ENCODE data around the gene ZBTB43.

ZBTB43 gene

GRCh38 chr9:126879288-126879687 is 74.4 kb downstream of the ZBTB43 start:
- TF ChIP-seq TEAD4 (IDR thresholded peaks at IDR 0.05) (no peak), EGR1 (IDR thresholded peaks at IDR 0.05) (no peak), MAX (IDR thresholded peaks at IDR 0.05) (no peak), CREB1 (IDR thresholded peaks at IDR 0.05; ENCODE audit: low read depth) (no peak)

- TF ChIP-seq CEBPB (IDR thresholded peaks at IDR 0.05) = no peak
- TF ChIP-seq TEAD4 (IDR thresholded peaks at IDR 0.05) = no peak
Observed at GRCh38 chr9:126880226-126880946, 75.5 kb downstream of the ZBTB43 start.

- no peak for TF ChIP-seq USF1 (IDR thresholded peaks at IDR 0.05)
- no peak for TF ChIP-seq RAD21 (IDR thresholded peaks at IDR 0.05; ENCODE audit: low read depth)
- no peak for TF ChIP-seq EGR1 (IDR thresholded peaks at IDR 0.05)
- TF ChIP-seq TAF1 (IDR thresholded peaks at IDR 0.05; ENCODE audit: low read depth) = no peak
- no peak for TF ChIP-seq CREB1 (IDR thresholded peaks at IDR 0.05; ENCODE audit: low read depth)
- TF ChIP-seq FOXM1 (IDR thresholded peaks at IDR 0.05; ENCODE audit: borderline replicate concordance, low read depth) = no peak
- TF ChIP-seq YY1 (IDR thresholded peaks at IDR 0.05; ENCODE audit: low read depth) = no peak
- TF ChIP-seq EP300 (IDR thresholded peaks at IDR 0.05; ENCODE audit: borderline replicate concordance) = no peak
- no peak for TF ChIP-seq ZBTB7A (IDR thresholded peaks at IDR 0.05; ENCODE audit: low read depth)
- no peak for TF ChIP-seq TCF12 (IDR thresholded peaks at IDR 0.05; ENCODE audit: low read depth)
- TF ChIP-seq CEBPB (IDR thresholded peaks at IDR 0.05) = no peak
- TF ChIP-seq MAX (IDR thresholded peaks at IDR 0.05) = no peak
- TF ChIP-seq, protein P1, sequence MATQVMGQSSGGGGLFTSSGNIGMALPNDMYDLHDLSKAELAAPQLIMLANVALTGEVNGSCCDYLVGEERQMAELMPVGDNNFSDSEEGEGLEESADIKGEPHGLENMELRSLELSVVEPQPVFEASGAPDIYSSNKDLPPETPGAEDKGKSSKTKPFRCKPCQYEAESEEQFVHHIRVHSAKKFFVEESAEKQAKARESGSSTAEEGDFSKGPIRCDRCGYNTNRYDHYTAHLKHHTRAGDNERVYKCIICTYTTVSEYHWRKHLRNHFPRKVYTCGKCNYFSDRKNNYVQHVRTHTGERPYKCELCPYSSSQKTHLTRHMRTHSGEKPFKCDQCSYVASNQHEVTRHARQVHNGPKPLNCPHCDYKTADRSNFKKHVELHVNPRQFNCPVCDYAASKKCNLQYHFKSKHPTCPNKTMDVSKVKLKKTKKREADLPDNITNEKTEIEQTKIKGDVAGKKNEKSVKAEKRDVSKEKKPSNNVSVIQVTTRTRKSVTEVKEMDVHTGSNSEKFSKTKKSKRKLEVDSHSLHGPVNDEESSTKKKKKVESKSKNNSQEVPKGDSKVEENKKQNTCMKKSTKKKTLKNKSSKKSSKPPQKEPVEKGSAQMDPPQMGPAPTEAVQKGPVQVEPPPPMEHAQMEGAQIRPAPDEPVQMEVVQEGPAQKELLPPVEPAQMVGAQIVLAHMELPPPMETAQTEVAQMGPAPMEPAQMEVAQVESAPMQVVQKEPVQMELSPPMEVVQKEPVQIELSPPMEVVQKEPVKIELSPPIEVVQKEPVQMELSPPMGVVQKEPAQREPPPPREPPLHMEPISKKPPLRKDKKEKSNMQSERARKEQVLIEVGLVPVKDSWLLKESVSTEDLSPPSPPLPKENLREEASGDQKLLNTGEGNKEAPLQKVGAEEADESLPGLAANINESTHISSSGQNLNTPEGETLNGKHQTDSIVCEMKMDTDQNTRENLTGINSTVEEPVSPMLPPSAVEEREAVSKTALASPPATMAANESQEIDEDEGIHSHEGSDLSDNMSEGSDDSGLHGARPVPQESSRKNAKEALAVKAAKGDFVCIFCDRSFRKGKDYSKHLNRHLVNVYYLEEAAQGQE (IDR thresholded peaks at IDR 0.05; ENCODE audit: low read depth) = no peak
- no peak for TF ChIP-seq NFIC (IDR thresholded peaks at IDR 0.05)
- no peak for TF ChIP-seq TEAD4 (IDR thresholded peaks at IDR 0.05)
Observed at GRCh38 chr9:126880947-126881332, 76.1 kb downstream of the ZBTB43 start.

GRCh38 chr9:126882746-126883145 is 77.9 kb downstream of the ZBTB43 start:
- no peak for TF ChIP-seq EGR1 (IDR thresholded peaks at IDR 0.05)
- no peak for TF ChIP-seq TCF12 (IDR thresholded peaks at IDR 0.05; ENCODE audit: low read depth)
- TF ChIP-seq, protein P1 (IDR thresholded peaks at IDR 0.05; ENCODE audit: low read depth) = no peak

GRCh38 chr9:126883636-126884035 is 78.8 kb downstream of the ZBTB43 start:
- TF ChIP-seq YY1 (IDR thresholded peaks at IDR 0.05; ENCODE audit: low read depth) (no peak), NFIC (IDR thresholded peaks at IDR 0.05) (no peak), EGR1 (IDR thresholded peaks at IDR 0.05) (no peak), FOXM1 (IDR thresholded peaks at IDR 0.05; ENCODE audit: borderline replicate concordance, low read depth) (no peak), CEBPB (IDR thresholded peaks at IDR 0.05) (no peak), TCF12 (IDR thresholded peaks at IDR 0.05; ENCODE audit: low read depth) (no peak), EP300 (IDR thresholded peaks at IDR 0.05; ENCODE audit: borderline replicate concordance) (no peak), CREB1 (IDR thresholded peaks at IDR 0.05; ENCODE audit: low read depth) (no peak), ZBTB7A (IDR thresholded peaks at IDR 0.05; ENCODE audit: low read depth) (no peak), TEAD4 (IDR thresholded peaks at IDR 0.05) (no peak), TAF1 (IDR thresholded peaks at IDR 0.05; ENCODE audit: low read depth) (no peak), USF1 (IDR thresholded peaks at IDR 0.05) (no peak), RAD21 (IDR thresholded peaks at IDR 0.05; ENCODE audit: low read depth) (no peak), MAX (IDR thresholded peaks at IDR 0.05) (no peak)
- TF ChIP-seq, protein P1 (IDR thresholded peaks at IDR 0.05; ENCODE audit: low read depth) = no peak
